RCC 7860 (cell line): Measurements from ENCODE around the gene C3orf22.
"Not testable (repeated sequence)": the region's sequence is repeated elsewhere in the genome, so short reads cannot be mapped to it uniquely, and the experiment has no call there.

Source experiments
- DNase-seq: peaks from one replicate; pipeline ENCODE4 v3.0.0-alpha.2; 2015; ENCODE audit warnings: low spot score
- FAIRE-seq: peaks from 2 replicates; lab custom pipeline; 2012; peaks lifted over from hg19 to GRCh38; lab: Jason Lieb, UNC

Gene C3orf22, protein sequence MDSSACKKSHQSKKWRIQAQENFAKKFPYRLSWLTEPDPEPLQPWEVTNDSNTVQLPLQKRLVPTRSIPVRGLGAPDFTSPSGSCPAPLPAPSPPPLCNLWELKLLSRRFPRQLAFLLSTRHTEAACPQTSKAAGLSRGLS

DNA sequence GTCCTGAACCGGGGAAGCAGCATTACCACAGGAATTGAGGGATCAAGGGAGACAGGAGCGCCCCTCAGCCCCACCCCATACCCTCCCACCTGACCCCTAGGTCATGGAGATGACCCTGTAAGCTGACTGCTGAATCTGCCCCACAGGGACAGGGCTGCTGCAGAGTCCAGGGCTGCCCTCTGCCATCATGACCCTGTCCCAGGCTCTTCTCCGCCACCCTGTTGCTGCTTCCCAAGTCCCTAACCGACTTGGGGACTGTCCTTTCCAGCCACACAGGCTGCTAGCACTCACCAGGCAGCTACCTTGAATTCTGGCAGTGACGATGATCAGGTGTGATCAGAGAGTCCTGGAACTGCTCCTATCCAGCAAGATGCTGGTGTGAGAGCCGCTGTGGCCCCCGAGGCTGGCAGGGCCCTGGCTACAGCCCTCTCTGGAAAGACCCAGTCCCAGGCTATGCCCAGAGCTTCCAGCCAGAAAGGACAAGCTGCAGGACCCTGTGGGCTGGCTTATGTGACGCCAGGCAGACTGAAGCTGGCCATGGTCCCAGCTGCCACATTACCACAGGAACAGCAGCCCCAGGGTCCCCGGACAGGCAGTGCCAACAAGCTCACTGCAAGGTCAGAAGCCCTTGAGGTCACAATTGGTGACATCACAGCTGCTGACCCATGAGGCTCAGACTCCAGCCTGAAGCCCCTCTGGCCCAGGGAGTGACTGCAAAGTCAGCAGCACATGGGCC is at the start of gene C3orf22:
C3orf22 (minus strand) TSS at position 597 of the 736 bp plus-strand sequence. CDS start 5,542 bp downstream, outside the sequence.
- DNase-seq (no peak), FAIRE-seq (no peak)

DNA sequence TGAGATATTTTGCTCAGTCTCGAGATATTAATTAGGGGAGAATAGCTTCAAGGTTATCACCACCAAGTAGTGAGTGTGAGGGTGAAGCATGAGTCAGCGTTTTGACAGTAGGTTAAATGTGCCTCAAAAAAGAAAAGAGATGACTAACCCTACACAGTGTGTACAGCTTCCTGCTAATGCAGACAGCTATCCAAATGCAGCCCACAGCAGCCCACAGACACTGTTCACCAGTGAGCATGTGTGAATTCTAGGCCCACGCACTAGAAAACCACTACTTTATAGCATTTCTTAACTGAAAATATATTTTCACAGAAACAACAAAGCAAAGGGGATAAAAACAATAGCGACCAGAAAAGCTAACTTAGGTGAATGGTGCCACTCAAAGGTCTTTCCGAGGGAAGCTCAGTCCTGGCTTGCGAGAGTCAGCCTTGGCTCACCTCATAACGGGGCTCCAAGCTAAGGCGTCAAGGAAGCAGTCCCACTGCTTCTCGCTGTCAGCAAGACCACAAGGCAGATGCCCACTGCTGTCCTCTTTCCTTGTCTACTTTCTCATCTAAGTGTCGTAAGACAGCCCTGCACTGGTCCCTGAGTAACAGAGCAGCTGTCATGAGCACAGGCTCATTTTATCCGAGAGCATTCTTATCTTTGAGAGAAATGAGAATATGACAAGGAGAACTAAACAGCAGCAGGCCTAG is 48.6 kb upstream of the C3orf22 start:
- FAIRE-seq = no peak

GRCh38 chr3:126606001-126606400 is 47.3 kb upstream of the C3orf22 start:
- DNase-seq (no peak), FAIRE-seq (no peak)

More for the DNA sequence above, 48.6 kb upstream of the C3orf22 start:
- peak; percentile 39 for DNase-seq

GRCh38 chr3:126604691-126605090 is 46.0 kb upstream of the C3orf22 start:
- DNase-seq (no peak), FAIRE-seq (no peak)

DNA sequence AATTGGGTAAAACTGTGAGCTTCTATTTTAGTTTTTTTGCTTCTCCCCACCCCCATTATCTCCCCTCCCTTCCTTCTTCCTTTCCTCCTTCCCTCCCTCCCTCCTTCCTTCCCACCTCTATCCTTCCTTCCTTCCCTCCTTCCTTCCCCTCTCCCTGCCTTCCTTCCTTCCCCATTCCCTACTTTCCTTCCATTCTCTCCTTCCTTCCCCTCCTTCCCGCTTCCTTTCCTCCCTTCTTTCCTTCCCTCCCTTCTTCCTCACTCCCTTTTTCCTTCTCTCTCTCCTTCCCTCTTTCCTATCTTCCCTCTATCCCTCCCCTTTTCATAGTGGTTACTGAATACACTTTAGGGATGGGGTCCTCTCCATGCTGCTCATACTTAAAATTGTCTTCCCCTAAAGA is 40.4 kb upstream of the C3orf22 start:
- FAIRE-seq = no peak
- DNase-seq = no peak

DNA sequence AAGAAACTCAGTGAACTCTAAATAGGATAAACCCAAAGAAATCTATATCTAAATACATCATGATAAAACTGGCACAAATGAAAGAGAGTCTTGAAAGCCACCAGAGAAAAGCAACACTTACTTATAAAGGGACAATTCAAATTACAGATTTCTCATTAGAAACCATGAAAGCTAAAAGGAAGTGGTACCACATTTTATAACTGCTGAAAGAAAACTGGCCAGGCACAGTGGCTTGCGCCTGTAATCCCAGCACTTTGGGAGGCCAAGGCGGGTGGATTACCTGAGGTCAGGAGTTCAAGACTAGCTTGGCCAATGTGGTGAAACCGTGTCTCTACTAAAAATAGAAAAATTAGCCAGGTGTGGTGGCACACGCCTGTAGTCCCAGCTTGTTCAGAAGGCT is 36.7 kb upstream of the C3orf22 start:
- not testable (repeated sequence) for FAIRE-seq, DNase-seq

DNA sequence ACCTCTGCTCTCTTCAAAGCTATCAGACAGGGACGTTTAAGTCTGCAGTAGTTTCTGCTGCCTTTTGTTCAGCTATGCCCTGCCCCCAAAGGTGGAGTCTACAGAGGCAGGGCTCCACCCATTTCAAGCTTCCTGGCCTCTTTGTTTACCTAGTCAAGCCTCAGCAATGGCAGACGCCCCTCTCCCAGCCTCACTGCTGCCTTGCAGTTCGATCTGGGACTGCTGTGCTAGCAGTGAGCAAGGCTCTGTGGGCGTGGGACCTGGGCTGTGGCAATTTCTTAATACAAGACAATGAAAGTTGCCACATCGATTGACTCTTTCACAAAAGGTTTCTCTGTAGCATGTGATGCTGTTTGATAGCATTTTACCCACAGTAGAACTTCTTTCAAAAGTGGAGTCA is 32.8 kb upstream of the C3orf22 start:
- not testable (repeated sequence) for FAIRE-seq, DNase-seq

GRCh38 chr3:126582311-126582710 is 23.6 kb upstream of the C3orf22 start:
- DNase-seq (no peak), FAIRE-seq (no peak)

- DNase-seq (no peak), FAIRE-seq (no peak)
These were observed 22.8 kb upstream of the C3orf22 start for GRCh38 chr3:126581569-126581968.

- DNase-seq (no peak), FAIRE-seq (no peak)
These were observed 22.0 kb upstream of the C3orf22 start for GRCh38 chr3:126580746-126581145.

- DNase-seq (no peak), FAIRE-seq (no peak)
These were observed 20.0 kb upstream of the C3orf22 start for GRCh38 chr3:126578702-126579101.

- no peak for DNase-seq
- FAIRE-seq = no peak
These were observed 18.5 kb upstream of the C3orf22 start for GRCh38 chr3:126577261-126577660.

- DNase-seq (no peak), FAIRE-seq (no peak)
These were observed 14.9 kb upstream of the C3orf22 start for GRCh38 chr3:126573492-126574117.

- no peak for DNase-seq
- no peak for FAIRE-seq
These were observed 12.3 kb upstream of the C3orf22 start for GRCh38 chr3:126571078-126571477.

GRCh38 chr3:126570103-126570541 is 11.4 kb upstream of the C3orf22 start:
- DNase-seq = no peak
- no peak for FAIRE-seq

GRCh38 chr3:126569390-126569975 is 10.8 kb upstream of the C3orf22 start:
- FAIRE-seq (no peak), DNase-seq (no peak)

DNA sequence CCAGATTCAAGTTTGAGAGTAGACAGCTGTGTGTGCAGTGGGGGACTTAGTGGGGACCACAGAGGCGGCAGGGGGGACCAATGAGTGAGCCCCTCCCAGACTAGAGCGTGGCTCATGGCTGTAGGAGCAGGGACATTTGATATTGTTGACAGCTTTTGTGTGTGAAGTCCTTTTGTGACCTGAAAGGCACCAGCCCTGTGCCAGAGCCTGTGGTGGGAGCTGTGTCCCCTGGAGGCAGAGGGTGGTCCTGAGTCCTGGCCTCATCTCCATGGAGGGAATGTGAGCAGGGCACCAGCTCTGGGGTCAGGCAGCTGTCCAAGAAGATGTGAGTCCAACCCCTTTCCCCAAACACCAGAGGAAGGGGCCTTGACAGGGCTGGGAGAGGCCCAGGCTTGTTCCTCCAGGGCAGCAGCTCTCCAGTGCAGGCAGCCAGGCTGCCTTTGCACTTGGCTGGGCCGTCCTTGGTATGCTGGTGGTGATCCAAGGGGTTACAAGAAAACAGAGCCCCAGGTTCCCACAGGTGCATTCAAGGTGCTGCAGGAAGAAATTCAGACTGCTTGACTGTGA is 10.1 kb upstream of the C3orf22 start:
- DNase-seq = no peak
- FAIRE-seq = no peak

GRCh38 chr3:126567696-126568438 is 9.1 kb upstream of the C3orf22 start:
- DNase-seq (no peak), FAIRE-seq (no peak)

- DNase-seq (no peak), FAIRE-seq (no peak)
These were observed 4.1 kb upstream of the C3orf22 start for GRCh38 chr3:126562737-126563276.

DNA sequence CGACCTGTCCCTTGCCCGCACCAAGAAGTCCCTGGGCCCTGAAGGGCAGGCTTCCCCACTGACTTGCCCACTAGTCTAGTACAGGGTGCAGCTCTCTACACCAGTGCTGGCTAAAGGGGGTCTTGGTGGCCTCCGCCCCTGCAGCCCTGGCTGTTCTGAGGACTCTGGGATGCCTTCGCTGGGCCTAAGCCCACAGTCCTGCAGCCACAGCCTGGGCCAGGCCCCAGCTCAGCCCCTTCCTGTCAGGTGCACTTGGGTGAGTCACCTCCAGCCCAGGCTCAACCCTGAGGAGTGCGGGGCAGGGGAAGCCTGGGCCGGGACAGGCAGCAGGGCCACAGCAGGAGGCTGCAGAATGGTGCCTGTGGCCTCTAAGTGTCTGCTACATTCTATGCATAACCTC is 971 bp downstream of the C3orf22 start:
- no peak for DNase-seq

More for the DNA sequence above, 971 bp downstream of the C3orf22 start:
- no peak for FAIRE-seq
